ENCODE results near the gene STX8.

STX8 gene

GRCh38 chr17:9221147-9221921 lies 354.3 kb downstream of the STX8 start:
- no peak for DNase-seq

DNA sequence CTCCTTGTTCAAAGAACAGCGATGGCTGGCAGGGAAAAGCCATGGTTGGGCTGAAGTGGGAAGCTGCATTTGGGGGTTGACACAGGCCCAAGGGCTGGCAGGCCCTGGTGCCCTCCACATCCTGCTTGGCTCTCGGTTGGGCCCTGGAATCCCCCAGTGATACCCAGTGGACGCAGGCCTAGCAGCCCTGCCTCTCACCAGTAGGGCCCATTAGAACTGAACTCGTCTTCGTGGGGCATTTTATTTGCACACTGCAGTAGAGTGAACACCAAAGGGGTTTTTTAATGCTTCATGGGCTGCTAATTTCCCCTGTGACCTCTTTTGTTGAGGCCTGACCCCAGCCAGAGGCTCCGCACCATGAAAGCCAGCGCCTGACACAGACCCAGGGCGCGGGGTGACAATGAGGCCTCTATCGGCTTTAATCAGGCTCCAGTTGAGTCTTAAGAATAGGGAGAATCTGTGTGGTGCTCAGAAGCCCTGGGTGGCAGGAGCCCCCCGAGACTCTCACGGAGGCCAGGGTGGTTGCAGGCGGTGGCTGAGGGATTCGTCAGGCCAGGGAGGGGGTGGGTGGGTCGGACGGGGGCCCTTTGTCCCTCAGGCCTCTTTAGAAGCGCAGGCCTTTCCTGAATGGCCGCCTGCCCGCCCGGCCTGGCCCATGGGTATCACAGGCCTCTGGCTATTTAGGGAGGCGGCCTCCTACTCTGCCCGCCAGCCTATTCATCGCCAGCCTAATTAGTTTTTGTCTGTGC lies 355.0 kb downstream of the STX8 start:
- DNase-seq: no peak

DNA sequence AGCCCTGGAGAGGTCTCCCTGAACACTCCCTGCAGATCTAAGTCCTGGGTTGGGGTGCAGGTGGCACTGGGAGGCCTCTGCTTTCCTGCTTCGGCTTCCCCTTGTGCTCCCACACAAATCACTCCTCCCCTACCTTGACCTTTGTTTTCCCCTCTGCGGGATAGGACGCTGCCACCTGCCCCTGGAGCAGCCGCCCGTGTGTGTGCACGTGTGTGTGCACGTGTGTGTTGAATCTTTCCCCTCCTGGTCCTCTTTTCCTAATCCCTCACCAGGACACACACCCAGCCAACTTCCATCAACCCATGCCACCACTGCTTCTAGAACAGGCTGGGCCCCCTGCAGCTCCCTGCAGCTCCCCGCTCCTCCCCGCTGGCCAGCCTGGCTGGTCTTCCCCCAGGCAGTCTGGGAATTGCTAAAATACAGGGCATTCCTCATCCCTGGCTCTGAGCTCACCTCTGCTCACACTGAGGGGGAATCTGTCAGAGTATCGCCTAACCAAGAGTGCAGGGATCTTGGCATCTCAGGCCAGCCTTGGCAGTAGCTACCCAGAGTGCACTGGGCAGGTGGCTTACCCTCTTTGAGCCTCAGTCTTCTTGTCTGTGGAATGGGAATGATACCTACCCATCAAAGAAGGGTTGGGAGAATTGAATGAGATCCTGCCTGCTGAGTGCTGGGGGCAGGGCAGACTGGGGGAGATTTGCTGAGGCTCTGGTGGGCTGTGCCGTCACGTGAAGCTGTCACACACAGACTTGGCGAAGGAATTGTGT lies 355.8 kb downstream of the STX8 start:
- no peak for DNase-seq

DNA sequence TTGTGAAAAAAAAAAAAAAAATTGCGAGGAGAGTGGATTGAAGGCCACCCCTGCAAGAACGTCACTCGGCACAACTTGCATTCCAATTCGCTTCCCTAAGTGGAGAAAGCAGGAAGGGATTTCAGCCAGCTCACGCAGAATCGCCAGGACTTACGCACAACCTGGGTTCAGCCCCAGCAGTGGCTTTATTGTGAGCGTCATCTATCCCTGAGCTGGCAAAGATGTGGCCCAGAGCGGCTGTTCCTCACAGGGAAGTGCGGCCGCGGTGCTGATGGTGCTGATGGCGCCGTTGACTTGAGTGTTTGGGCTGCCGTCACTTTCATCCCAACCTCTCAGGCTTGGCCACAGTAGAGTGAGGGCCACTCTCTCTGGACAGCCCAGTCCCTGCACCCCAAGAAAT lies 356.7 kb downstream of the STX8 start:
- DNase-seq: no peak

DNA sequence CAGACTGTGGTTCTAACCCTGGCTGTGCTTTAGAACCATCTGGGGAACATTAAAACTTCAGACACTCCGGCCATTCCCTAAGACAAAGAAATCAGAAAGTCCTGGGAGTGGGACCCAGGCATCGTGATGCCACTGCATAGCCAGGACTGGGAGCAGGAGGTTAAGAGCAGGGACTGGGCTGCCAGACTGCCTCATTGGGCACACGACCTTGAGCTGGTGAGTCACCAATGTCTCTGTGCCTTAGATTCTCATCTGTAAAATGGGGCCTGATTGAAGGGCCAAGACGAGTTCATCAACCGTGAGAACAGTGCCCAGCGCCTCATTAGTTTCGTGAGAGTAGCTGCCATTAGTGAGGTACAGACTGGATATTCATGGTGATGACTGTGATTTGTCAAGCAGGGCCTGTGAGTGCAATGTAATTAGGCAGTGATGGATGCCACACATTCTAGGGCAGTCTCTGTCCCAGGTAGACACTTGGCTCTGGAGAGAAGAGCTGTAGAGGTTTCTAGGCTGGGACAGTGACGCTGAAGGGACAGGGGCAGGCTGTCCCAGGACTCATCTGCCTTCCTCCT lies 357.5 kb downstream of the STX8 start:
- no peak for DNase-seq

- DNase-seq: no peak
Measured at GRCh38 chr17:9217151-9218056, 358.2 kb downstream of the STX8 start.

GRCh38 chr17:9215465-9215864 lies 360.2 kb downstream of the STX8 start:
- DNase-seq: no peak

DNA sequence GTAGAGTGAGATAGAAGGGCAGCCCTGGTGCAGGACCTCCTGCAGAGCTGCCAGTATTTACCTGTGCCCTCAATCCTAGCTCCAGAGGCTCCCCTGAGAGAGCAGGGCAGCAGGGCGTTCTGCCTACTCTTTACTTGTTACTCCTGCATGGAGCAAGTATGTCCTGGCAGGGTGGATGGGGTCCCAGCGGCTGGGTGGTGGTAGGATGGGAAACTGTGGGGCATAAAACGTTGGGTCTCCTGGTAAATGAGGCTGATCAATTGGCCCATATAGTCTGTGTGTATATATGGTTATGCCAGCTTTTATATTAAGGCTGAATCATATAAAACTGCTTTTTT lies 362.3 kb downstream of the STX8 start:
- DNase-seq: no peak

DNA sequence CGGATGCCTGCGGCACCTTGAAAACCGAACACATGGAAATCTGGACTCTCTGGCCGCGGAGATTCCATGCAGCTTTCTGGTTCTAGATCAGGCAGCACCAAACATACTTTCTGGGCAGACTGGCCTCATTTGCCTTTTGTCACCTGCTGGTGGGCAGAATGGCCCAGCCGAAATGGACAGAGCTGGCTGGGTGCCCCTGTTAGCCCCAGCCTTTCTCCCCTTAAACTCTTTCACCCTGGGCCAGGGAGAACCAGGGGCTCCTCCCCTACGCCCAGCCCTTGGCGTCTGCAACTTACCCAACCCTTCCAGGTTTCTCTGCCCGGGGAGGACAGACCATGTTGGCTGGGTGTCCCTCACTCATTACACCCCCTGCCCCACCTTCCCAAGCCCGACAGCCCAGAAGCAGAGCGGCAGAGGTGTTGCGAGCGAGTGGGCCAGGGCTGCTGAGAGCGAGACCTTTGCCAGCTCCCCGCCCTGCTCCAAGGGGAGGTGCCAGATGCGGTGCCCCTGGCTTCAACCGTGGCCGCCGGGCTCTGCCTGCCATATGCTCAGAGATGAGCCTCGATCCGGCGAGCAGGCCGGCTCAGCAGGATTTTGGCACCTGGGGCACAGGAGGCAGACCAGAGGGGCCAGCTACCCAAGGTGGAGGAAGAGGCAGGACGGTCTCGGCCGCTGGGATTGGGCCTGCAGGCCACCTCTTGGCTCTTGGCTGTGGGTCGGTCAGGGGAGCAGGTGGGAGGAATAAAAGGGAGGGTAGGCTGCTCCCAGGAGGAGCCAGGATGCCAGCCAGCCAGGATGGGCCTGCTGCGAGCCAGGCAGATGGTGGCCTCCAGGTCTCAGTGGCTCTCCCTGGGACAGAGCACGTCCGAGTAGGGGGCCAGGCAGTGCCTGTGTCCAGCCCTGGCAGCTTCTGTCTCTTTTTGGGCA lies 363.0 kb downstream of the STX8 start:
- no peak for DNase-seq

DNA sequence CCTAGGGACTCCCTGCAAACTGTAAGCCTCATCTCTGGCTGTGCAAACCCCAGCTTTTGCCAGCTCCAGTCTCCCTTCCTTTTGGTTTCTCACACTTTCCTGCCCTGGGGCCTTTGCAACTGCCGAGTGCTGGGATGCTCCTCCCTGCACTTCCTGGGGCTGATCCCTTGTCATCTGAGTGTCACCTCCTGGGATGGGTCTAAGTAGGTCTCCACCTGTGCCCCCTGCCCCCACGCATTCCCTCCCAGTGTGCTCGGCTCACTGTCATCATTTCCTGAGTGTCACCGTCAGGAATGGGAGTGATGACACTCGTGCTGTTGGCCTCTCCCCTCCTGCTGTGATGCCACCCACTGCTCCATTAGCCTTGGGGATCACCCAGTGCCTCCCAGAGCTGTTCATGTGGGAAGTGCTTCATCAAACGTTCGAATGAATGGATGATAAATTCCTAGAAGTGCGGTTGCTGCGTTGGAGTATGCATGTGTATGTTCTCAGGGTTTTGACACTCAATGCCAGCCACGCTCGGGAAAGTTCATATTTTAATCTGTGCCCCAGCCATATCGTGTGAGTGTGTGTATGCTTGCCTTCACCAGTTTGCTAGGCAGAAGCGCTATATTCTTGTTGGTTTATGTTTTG lies 364.4 kb downstream of the STX8 start:
- no peak for DNase-seq

- no peak for DNase-seq
Measured at GRCh38 chr17:9209781-9210370, 365.7 kb downstream of the STX8 start.

DNA sequence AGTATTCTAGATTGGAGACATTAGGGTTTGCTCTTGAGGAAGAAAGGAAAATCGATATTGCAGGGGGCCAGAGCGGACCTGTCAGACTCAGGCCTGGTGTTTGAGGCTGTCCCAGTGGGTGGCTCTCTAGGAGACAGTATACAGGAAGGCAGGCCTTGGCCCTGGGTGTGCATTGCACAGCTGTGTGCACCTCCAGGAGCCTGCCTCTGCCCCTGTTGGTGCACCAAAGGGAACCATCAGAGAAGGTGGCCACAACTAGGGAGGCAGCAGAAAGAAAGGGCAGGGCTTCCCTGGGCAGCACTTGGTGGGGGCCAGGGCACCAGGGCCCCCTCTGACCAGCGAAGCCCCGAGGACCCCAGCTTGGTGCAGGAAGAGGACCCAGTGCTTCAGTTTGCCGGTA lies 366.3 kb downstream of the STX8 start:
- no peak for DNase-seq

GRCh38 chr17:9208381-9209105 lies 367.1 kb downstream of the STX8 start:
- no peak for DNase-seq

DNA sequence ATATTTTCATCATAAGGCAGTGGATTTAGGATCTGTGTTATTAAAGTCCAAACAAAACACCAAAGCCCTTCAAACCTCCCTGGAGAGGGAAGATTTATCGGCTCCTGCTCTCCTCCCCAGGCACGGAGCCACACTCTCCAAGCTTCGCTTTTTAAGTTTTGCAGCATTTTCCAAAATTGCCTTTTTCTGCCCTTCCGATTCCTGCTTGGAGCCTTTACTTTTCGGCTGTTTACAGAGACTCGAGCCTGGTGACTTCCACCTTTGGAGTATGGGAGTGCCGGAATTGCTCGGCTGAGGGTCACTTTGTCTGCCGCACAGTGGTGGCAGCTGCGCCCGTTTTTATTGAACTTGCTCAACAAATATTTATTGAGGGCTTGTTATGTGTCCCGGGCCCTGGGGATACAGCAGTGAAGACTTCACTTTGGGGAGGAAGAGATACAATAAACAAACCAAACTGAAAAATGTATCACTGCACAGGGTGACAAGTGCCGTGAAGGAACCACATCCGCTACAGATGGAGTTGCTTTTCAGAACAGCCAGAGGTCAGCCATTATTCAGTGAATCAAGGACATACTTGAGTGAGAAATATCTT lies 368.8 kb downstream of the STX8 start:
- DNase-seq: no peak

DNA sequence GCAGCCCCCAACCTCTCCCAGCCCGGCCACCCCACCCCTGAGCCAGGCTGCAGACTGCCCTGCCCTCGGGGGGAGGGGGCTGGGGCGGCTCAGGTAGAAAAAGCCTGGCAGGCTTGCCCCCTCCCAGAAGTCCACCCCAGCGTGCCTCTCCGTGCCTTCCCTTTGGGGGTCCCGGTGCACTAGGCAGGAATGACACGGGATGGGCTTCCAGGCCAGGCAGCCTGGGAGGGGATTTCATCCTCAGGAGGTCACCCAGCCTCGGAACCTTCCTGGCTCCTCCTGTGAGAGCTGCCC lies 369.3 kb downstream of the STX8 start:
- DNase-seq: no peak

GRCh38 chr17:9205520-9206409 lies 369.9 kb downstream of the STX8 start:
- DNase-seq: no peak

DNA sequence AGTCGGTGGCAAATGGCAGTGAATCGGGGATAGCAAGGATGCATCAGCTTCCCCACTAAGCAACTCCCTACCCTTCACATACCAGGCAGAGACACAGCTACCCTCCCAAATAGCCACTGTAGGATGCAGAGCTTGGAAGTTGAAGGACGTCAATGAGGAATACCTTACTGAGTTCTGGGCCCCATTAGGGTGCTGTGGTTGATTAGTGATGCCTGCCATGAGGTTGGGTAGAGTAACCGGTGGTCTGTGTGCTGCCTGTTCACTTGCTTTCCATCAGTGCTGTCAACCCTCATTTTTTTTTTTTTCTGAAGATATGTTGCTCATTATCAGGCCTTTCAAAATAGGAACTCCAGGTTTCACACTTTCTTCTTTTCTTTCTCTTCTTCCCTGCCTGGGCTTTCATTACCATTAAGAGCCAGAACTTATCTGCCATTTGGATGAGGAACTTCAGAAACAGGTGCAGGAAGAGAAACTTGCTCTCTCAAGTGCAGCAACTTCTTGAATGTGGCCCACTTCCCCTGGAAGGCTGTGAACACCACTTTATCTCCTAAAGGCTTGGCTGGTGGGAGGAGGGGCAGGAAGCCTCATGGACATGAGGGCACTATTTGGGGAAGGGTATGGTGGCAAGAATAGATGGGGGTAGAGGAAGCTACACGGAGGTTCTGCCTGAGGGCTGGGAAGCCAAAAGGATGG lies 370.8 kb downstream of the STX8 start:
- peak; percentile 87 for DNase-seq
